Glutamatergic neuron (in vitro differentiated cells): ENCODE data around the gene B4GALNT3. TPM values are rescaled to one million over a fixed set of nuclear protein-coding genes. Genes with fewer than 3 reads are reported as not detected.

ENCODE experiments used
- DNase-seq: peaks from one replicate; pipeline ENCODE4 v3.0.0; 2022
- H3K27ac Mint-ChIP-seq: one replicate; pipeline ENCODE4 v1.8.0; 2020; ENCODE audit warnings: mild to moderate bottlenecking, mixed read lengths, inconsistent platforms; ENCODE audit not compliant: unreplicated experiment
- H3K27me3 Mint-ChIP-seq: one replicate; pipeline ENCODE4 v1.8.0; 2020; ENCODE audit warnings: mild to moderate bottlenecking, moderate library complexity, mixed read lengths, inconsistent platforms; ENCODE audit not compliant: unreplicated experiment
- H3K36me3 Mint-ChIP-seq: one replicate; pipeline ENCODE4 v1.8.0; 2020; ENCODE audit warnings: mild to moderate bottlenecking, mixed read lengths, inconsistent platforms; ENCODE audit not compliant: unreplicated experiment
- H3K4me1 Mint-ChIP-seq: one replicate; pipeline ENCODE4 v1.8.0; 2020; ENCODE audit warnings: mild to moderate bottlenecking, low read depth, mixed read lengths, inconsistent platforms; ENCODE audit not compliant: unreplicated experiment
- H3K4me3 Mint-ChIP-seq: one replicate; pipeline ENCODE4 v1.8.0; 2020; ENCODE audit warnings: mild to moderate bottlenecking, mixed read lengths, inconsistent platforms; ENCODE audit not compliant: unreplicated experiment
- H3K9me3 Mint-ChIP-seq: one replicate; pipeline ENCODE4 v1.8.0; 2020; ENCODE audit warnings: mild to moderate bottlenecking, moderate library complexity, mixed read lengths, inconsistent platforms; ENCODE audit not compliant: unreplicated experiment
- CTCF ChIP-seq: fragments of 200-600 bp; sonication (generic); IDR thresholded peaks from one replicate; pipeline ENCODE4 v1.5.0; 2021; ENCODE audit not compliant: partially characterized antibody, unreplicated experiment
- total RNA-seq: library from RNA; stranded (reverse); fragmentation: NEBNext Ultra II Directional; extraction: Animal tissue kit (Norgen Biotek cat#: 25700); gene quantifications from one replicate; pipeline ENCODE4 v1.2.1, GENCODE V29; 2021; ENCODE audit not compliant: unreplicated experiment

B4GALNT3 gene
- total RNA-seq, 1 donor from 2014 or later: 3.3 TPM

- Mint-ChIP-seq H3K4me3 (no peak overlapping the region), H3K4me1 (peaks cover 9% of the 10 kb centered on the region)
Observed at GRCh38 chr12:611721-612120, 152.0 kb downstream of the B4GALNT3 start.

GRCh38 chr12:612293-612692, 152.6 kb downstream of the B4GALNT3 start:
- no peak for DNase-seq
- TF ChIP-seq CTCF: no peak
- Mint-ChIP-seq H3K27ac (no peak overlapping the region), H3K4me1 (peaks cover 11% of the 10 kb centered on the region), H3K4me3 (no peak overlapping the region), H3K9me3 (peaks cover 4% of the 10 kb centered on the region), H3K27me3 (peaks cover 1% of the 10 kb centered on the region), H3K36me3 (no peaks in the 10 kb centered on the region)

More at GRCh38 chr12:611721-612120, 152.0 kb downstream of the B4GALNT3 start:
- Mint-ChIP-seq H3K27me3 (peaks cover 1% of the 10 kb centered on the region), H3K9me3 (peaks cover 4% of the 10 kb centered on the region), H3K36me3 (no peaks in the 10 kb centered on the region), H3K27ac (no peak overlapping the region)
- no peak for DNase-seq
- no peak for TF ChIP-seq CTCF

- peaks cover 2% of the 10 kb centered on the region for H3K9me3 Mint-ChIP-seq
- no peaks in the 10 kb centered on the region for H3K36me3 Mint-ChIP-seq
- no peak for TF ChIP-seq CTCF
- no peak for DNase-seq
- H3K27me3 Mint-ChIP-seq: peaks cover 1% of the 10 kb centered on the region
- no peak overlapping the region for H3K27ac Mint-ChIP-seq
- H3K4me1 Mint-ChIP-seq: peaks cover 17% of the 10 kb centered on the region
- no peak overlapping the region for H3K4me3 Mint-ChIP-seq
Observed at GRCh38 chr12:612886-613285, 153.1 kb downstream of the B4GALNT3 start.

Other genes with a start within 250 kb of the B4GALNT3 start
- 0.64 TPM for gene SLC6A12, start 245.8 kb upstream of the B4GALNT3 start, total RNA-seq
- 0.91 TPM for gene SLC6A13, start 197.1 kb upstream of the B4GALNT3 start, total RNA-seq
- 86.4 TPM for gene KDM5A, start 70.6 kb upstream of the B4GALNT3 start, total RNA-seq
- gene CCDC77, start 58.3 kb upstream of the B4GALNT3 start, total RNA-seq: 17.1 TPM
- gene NINJ2, start 203.5 kb downstream of the B4GALNT3 start, total RNA-seq: 0.76 TPM